MV-4-11 (cell line): ENCODE measurements around the gene ALDH7A1.
"Not testable (repeated sequence)": the region's sequence is repeated elsewhere in the genome, so short reads cannot be mapped to it uniquely, and the experiment has no call there.

Experiments
- DNase-seq: peaks from one replicate; lab custom pipeline; 2025; lab: John Stamatoyannopoulos, UW

Gene ALDH7A1

GRCh38 chr5:126535856-126536545, 59.0 kb downstream of the ALDH7A1 start:
- no peak for DNase-seq

DNA sequence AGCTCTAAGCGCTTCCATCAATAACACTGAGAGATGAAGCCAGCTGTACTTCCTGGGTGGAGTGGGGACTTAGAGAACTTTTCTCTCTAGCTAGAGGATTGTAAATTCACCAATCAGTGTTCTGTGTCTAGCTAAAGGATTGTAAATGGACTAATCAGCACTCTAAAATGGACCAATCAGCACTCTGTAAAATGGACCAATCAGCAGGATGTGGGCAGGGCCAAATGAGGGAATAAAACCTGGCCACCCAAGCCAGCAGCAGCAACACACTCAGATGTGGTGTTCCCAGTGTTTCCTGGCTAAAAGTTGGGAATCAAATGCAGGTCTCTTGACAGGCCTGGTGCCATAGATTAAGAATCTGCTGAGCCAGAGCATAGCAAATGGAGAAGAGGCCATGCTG, 60.5 kb downstream of the ALDH7A1 start:
- no peak for DNase-seq

- no peak for DNase-seq
Observed at GRCh38 chr5:126531543-126532120, 63.4 kb downstream of the ALDH7A1 start.

DNA sequence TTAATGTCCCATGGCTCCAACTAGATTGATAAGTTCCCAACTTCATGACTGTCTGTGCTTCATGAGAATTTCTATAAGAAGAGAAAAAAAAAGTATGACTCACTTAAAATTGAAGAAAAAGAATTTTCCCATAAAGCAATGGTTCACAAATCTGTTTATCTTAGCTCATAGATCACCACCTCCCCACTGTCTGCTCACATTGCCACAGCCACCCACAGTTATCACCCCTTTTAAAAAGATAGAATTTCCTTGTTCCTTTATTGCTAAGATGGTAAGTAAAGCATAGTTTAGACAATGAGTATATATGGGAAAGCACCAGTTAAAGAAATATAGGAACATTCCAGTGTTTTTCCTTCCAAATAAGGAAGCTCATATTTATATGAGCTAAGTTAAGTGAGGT, 67.1 kb downstream of the ALDH7A1 start:
- no peak for DNase-seq

DNA sequence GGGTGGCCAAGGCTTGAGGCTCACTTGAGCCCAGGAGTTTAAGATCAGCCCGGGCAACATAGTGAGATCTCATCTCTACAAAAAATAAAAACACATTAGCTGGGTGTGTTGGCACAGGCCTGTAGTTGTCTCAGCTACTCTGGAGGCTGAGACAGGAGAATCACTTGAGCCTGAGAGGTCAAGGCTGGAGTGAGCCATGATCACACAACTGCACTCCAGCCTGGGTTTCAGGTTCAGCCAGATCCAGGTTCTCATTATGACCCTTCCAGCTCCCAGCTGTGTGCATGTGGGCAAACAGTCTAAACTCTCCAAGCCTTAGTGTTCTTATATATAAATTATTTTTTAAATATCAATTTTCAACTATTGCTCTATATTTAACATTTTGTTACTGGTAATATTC, 67.9 kb downstream of the ALDH7A1 start:
- no peak for DNase-seq

DNA sequence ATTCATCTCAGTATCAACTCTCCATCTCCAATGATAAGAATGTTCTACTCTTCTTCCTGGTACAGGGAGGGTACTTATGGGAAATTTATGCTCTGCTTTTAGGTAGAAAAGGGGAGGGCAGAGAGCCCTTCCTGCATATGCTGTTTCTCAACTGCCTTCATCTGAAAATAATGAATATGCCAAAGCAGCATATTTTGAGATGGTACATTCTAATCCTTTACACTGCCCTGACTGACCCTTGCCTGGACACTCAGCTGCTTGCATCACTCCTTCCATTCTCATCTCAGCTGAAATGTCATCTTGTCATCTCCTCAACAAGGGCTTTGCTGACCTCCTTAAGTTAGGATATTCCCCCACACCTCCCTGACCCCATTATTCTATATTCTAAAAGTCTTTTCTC, 68.5 kb downstream of the ALDH7A1 start:
- DNase-seq = no peak

DNA sequence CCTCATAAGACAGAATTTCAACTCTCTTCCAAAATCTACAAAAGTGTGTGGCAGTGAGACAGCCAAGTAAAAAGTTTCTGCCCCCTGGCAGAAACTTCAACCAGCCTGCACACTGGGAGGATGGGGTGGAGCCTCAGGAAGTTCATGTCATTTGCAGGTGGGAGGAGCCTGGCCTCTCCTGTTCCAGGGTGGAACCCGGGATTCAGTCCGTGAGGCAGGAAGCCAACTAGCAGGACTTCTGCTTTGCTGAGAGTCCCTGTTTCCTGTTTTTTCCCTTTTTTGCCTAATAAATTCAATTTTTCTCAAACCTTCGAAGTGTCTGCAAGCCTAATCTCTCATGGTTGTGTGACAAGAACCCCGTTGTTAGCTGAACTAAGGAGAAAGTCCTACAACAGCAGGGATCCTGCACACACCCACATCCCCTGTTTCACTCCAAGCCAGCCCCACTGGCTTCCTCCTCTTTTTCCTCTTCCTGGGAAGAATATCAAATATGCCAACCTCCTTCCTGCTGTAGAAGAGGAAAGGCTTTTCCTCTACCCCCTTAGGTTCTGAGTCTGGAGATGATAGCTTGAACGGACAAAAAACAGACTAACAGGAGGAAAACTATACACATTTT, 69.3 kb downstream of the ALDH7A1 start:
- no peak for DNase-seq

DNA sequence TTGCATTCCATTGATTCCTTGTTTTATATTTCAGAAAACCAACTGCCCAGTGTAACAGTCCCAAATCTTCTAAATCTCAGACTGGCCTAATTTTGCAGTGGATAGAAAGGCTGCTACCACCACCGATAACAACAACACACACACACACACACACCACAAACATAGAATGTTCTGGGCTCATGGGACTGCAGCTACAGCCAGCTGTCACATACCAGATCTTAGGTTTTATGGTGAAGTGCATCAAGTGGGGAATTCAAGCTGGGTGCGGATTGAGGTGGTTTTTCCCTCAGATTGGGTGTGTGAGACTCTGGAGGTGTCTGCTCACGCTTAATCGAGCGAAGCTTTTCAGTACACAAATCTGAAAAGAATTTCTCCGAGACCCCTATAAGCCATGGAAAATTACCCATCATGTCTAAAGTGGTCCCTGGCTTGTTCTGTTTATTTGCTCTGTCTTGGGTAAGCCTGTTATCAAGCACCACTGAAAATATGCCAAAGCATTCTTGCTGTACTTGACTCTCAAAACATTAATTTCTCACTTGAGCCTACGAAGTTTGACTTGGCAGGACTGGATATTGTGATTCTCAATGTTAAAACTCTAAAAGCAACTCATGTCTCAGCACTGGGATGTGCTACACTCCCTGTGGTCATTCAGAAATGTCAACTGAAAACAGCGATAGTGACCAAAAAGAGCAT, 71.1 kb downstream of the ALDH7A1 start:
- no peak for DNase-seq

- no peak for DNase-seq
Observed at GRCh38 chr5:126521130-126521529, 73.9 kb downstream of the ALDH7A1 start.

GRCh38 chr5:126520593-126520953, 74.4 kb downstream of the ALDH7A1 start:
- no peak for DNase-seq

GRCh38 chr5:126519637-126520592, 75.1 kb downstream of the ALDH7A1 start:
- no peak for DNase-seq

GRCh38 chr5:126519223-126519622, 75.8 kb downstream of the ALDH7A1 start:
- DNase-seq = not testable (repeated sequence)

- no peak for DNase-seq
Observed at GRCh38 chr5:126516852-126517251, 78.2 kb downstream of the ALDH7A1 start.

GRCh38 chr5:126516133-126516532, 78.9 kb downstream of the ALDH7A1 start:
- DNase-seq = no peak

GRCh38 chr5:126515337-126515736, 79.7 kb downstream of the ALDH7A1 start:
- no peak for DNase-seq

DNA sequence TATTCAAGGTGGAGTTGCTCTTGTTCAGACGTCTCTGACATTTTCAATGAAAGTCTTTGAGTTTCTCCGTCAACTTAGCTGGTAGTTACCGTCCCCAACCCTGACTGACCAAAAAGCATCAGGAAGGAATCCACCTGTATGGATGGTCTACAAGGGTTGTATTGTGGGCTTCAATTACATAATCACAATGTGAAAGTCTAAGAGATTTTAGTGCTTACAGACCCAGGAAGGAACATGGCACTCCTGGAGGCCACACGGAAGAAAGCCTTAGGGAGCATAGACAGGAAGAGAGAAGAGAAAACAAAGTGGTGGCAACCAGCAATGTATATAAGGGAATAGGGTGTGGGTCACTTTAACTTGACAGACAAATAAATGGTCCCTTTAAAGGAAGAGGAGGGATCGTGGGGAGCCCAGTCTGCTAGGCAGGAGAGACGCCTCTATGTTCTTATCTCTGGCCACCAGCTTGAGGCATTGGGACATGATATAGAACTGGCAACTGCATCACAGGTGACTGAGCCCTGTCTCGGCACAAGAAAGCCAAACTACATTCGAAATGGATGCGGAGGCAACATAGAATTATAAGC, 80.4 kb downstream of the ALDH7A1 start:
- no peak for DNase-seq

- DNase-seq = no peak
Observed at GRCh38 chr5:126514131-126514557, 80.9 kb downstream of the ALDH7A1 start.

DNA sequence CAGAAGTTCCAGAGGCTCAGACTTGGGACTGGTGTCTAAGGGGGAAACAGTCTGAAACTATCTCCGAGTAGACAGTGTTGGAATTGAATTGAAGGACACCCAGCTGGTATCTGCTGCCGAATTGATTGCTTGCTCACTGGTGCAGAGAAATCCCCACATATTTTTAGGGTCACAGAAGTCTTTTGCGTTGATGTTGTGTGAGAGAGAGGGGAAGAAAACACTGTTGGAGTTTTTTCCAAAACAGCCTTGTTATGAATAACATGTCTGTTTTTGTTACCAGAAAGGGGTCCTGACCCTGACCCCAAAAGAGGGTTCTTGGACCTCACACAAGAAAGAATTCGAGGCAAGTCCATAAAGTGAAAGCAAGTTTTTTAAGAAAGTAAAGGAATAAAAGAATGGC, 81.3 kb downstream of the ALDH7A1 start:
- no peak for DNase-seq

GRCh38 chr5:126513302-126513701, 81.7 kb downstream of the ALDH7A1 start:
- DNase-seq = no peak

- no peak for DNase-seq
Observed at GRCh38 chr5:126512451-126512850, 82.6 kb downstream of the ALDH7A1 start.

DNA sequence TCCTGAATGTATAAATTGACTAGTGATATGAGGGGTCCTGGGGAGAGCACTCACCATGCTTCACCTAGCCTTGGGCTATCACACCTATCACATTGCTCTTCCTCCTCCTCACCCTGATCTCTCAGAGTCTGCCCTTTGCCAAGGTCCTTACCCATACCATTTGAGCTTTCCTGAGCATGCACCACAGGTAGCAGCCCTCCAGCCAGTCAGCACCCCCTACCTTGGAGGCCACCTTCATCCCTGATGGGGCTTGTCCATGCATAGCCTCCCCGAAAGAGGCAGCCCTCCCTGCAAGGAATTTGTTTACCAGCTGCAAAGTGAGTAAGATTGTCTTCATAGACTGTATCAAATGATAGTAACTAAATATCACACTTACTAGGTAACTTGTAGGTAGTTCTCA, 83.1 kb downstream of the ALDH7A1 start:
- no peak for DNase-seq

DNA sequence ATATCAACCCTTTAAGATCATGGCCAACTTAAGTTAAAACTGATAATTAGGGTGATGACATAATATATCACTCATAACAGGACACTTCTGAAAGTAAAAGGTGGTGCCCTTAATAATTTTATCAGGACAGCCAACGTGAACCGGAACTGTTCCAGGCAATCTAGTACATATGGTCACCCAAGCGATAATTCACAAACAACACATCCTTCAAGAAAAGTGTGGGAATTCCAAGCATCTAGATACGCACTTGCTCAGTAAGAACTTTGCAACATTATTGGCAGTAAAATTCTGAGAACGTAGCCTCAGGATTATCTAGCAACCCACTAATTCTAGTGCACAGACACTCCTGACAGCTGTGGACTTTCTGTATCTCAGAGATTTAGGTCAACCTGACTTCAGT, 85.7 kb downstream of the ALDH7A1 start:
- no peak for DNase-seq
